Loucy (cell line): ENCODE measurements around the gene TMEM86B.

ENCODE experiments used
- EZH2phosphoT487 ChIP-seq: fragments of 200-600 bp; IDR thresholded peaks from 2 replicates; pipeline ENCODE4 v1.6.1; 2018; ENCODE audit warnings: antibody characterized with exemption, mild to moderate bottlenecking, moderate library complexity, borderline replicate concordance
- TF ChIP-seq, protein P1 (sequence below): fragments of 200-600 bp; sonication (generic); conservative IDR thresholded peaks from 2 replicates; pipeline ENCODE4 v1.5.1; 2014; ENCODE audit warnings: mild to moderate bottlenecking, antibody characterized with exemption, low read length

DNA sequence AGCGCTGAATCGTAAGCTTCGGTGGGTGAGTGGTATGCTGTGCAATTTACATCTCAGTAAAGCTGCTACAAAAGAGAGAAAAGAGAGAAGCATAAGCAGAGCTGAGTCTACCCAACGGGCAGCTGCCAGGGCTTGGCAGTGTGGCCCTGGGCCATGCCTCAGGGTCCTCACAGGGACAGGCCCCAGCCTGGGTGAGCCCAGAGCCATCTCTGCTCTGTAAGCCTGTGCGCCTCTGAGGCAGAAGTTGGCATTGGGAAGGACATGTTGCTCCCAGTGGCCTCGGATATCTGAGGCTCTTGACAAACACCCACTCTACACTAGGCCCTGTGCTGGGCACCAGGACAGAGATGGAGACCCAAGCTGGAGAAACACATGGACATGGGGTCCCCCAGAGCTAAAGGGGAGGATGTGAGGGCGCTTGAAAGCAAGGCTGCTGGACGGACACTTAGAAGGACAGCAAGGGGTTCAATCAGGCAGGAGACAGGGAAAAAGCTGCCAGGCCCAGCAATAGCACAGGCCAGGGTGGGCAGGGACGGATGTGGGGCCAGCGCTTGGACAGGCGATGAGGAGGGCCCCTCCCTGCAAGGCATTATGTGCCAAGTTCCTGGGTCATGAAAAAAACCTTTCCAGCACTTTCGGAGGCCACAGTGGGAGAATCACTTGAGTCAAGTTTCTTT is 15.6 kb upstream of the TMEM86B start:
- TF ChIP-seq, protein P1, sequence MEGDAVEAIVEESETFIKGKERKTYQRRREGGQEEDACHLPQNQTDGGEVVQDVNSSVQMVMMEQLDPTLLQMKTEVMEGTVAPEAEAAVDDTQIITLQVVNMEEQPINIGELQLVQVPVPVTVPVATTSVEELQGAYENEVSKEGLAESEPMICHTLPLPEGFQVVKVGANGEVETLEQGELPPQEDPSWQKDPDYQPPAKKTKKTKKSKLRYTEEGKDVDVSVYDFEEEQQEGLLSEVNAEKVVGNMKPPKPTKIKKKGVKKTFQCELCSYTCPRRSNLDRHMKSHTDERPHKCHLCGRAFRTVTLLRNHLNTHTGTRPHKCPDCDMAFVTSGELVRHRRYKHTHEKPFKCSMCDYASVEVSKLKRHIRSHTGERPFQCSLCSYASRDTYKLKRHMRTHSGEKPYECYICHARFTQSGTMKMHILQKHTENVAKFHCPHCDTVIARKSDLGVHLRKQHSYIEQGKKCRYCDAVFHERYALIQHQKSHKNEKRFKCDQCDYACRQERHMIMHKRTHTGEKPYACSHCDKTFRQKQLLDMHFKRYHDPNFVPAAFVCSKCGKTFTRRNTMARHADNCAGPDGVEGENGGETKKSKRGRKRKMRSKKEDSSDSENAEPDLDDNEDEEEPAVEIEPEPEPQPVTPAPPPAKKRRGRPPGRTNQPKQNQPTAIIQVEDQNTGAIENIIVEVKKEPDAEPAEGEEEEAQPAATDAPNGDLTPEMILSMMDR: no peak
- TF ChIP-seq EZH2phosphoT487: no peak
